Activated T-helper 1 cell treated with Interleukin-2 at 50 U/mL for 16 hours (primary cell): ENCODE results near the gene KSR1.
"Not testable (repeated sequence)": the region's sequence is repeated elsewhere in the genome, so short reads cannot be mapped to it uniquely, and the experiment has no call there.

Experiments used
- DNase-seq: peaks from one replicate; pipeline ENCODE4 v3.0.0-alpha.2; 2020; ENCODE audit warnings: low read depth

The KSR1 gene

GRCh38 chr17:27609611-27610303, 153.5 kb downstream of the KSR1 start:
- DNase-seq = no peak

DNA sequence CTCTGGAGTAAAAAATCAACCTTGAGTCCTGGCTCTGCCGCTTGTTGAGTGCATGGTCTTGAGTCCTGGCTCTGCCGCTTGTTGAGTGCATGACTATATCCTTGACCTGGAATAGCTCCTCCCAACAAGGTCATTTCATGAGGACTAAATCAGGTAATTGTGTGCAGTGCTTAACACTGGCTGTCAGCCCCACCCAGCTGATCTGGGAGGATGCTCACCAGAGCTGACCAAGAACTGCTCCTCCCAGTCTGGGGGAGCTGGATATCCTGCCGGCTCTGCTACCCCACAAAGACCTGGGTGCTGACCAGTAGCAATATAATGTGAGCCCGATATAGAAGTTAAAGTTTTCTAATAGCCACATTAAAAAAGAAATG, 154.0 kb downstream of the KSR1 start:
- DNase-seq = no peak

- no peak for DNase-seq
Observed at GRCh38 chr17:27612160-27612770, 156.0 kb downstream of the KSR1 start.

- no peak for DNase-seq
Observed at GRCh38 chr17:27613433-27613832, 157.2 kb downstream of the KSR1 start.

GRCh38 chr17:27615121-27615520, 158.9 kb downstream of the KSR1 start:
- DNase-seq = no peak

DNA sequence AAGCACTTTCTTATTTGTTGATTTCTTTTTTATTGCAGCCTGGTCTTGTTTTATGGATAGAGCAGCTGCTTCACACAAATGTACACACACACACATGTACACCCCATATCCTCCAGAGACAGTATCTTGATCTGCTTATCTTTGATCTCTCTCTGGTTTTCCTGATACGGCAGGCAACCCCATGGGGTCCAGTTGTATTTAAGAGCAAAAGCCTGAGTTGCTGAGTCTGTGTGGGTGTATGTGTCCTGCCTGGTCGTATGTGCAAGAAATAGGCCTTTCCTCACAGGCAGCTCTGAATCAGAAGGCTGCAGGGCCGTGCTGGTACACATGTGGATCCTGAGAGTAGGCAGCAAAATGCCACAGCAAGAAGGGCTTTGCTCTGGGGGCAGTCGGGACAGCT, 160.2 kb downstream of the KSR1 start:
- no peak for DNase-seq

DNA sequence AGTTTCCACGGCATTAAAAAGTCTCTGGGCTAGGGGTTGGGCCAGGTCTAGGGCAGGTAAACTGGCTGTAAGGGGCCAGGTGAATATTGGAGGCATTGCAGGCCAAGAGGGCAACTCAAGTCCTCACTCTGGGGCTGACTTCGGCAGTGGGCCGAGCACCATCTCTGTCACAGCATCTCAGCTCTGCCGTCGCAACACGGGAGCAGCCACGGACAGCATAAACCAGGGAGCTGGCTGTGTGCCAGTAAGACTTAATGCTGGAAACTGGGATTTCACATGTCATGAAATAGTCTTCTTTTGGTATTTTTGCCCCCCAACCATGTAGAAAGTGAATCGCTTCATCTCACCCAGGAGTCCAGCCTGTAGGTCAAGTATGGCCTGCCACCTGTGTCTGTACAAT, 162.2 kb downstream of the KSR1 start:
- DNase-seq = no peak

GRCh38 chr17:27620721-27621120, 164.5 kb downstream of the KSR1 start:
- DNase-seq = no peak

- DNase-seq = no peak
Observed at GRCh38 chr17:27621536-27621935, 165.3 kb downstream of the KSR1 start.

- DNase-seq = no peak
Observed at GRCh38 chr17:27621942-27622559, 165.8 kb downstream of the KSR1 start.

DNA sequence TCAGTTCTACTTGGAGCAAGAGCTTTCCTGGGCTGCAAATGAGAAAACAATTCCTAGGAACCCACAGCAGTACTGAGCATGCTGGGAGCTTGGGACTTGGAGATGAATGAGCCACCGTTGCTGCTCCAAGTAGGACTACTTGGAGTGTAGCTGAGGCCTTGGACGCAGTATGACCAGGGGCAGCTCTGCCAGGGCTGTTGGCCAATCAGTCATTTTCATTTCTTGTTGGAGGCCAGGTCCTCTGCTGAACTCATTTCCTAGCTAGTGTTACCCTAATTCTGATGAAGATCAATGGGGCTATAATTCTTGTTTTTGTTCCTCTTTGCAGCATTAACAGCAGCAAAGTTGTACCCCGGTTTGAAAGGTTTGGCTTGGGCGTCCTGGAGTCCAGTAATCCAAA, 166.7 kb downstream of the KSR1 start:
- DNase-seq = no peak

- no peak for DNase-seq
Observed at GRCh38 chr17:27623614-27624013, 167.4 kb downstream of the KSR1 start.

GRCh38 chr17:27624539-27624938, 168.3 kb downstream of the KSR1 start:
- DNase-seq = no peak

- DNase-seq = no peak
Observed at GRCh38 chr17:27625856-27626255, 169.6 kb downstream of the KSR1 start.

DNA sequence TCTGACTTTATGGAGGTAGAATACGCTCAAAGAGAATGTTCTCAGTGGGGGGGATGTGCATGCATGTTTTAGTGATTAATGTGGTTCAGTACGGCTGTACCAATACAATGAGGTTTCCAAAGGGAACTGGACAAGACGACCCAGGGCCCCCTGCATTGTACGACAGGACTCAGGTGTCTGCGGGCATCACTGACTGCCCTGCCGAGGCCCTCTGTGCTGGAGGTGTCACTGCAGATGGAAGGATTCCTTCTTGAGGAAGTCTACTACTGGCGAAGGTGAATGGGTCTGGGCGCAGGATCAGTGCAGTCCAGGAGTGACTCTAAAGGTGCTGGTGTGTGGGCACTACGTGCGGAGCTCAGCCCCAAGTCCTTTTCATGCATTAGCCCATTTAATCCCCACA, 171.3 kb downstream of the KSR1 start:
- DNase-seq = no peak

GRCh38 chr17:27628376-27628775, 172.1 kb downstream of the KSR1 start:
- no peak for DNase-seq

- DNase-seq = not testable (repeated sequence)
Observed at GRCh38 chr17:27629260-27629659, 173.0 kb downstream of the KSR1 start.

DNA sequence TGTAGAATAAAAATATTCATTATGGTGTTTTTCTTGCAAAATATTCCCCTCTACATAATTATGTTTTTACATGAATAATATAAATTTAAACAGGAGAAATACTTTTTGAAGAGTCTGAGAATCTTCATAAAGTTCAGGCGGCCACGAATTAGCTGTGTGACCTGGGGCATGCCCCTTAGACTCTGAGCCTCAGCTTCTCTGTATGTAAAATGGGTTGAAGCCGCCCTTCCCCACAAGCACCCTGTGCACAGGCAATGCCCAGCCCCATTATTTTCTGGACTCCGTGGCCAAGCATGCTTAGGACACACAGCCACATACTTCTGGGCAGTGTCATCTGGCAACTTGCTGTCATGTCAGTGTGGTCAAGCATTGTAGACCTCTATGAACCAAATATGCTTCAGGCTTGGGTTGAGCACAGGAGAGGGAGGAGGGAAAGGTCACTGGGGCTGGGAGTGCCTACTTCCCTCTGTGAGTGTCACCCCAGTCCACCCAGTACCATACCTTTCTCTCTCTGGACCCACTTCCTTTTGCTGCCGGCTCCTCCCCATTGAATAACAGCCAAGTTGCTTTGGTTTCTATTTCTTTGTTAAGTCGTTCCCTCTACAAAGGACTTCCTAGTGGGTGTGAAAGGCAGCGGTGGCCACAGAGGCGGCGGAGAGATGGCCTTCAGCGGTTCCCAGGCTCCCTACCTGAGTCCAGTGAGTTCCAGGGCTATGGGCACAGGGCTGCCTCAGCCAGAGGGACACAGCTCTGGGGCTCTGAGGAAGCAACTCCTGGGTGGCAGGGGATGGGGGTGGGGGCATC, 174.6 kb downstream of the KSR1 start, which contains the start of gene LGALS9:
LGALS9 (plus strand) TSS at position 582 of the 804 bp plus-strand sequence; CDS start at position 660, 78 bp downstream.
- no peak for DNase-seq

DNA sequence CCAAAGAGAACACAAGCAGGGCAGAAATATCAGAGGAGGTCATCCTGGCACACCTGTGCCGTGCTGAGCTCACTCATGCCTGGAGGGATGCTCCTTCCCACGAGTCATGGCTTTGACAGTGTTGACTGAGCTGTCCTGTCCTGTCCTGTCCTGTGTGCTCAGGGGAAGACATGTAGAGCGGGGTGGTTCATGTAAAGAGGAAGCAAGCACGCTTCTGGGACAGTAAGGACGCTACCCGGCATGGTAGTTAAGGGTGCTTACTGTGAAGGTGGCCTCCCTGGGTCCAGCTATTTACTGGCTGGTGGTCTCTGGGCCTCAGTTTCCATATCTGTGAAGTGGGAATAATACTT, 175.1 kb downstream of the KSR1 start:
- DNase-seq = no peak

DNA sequence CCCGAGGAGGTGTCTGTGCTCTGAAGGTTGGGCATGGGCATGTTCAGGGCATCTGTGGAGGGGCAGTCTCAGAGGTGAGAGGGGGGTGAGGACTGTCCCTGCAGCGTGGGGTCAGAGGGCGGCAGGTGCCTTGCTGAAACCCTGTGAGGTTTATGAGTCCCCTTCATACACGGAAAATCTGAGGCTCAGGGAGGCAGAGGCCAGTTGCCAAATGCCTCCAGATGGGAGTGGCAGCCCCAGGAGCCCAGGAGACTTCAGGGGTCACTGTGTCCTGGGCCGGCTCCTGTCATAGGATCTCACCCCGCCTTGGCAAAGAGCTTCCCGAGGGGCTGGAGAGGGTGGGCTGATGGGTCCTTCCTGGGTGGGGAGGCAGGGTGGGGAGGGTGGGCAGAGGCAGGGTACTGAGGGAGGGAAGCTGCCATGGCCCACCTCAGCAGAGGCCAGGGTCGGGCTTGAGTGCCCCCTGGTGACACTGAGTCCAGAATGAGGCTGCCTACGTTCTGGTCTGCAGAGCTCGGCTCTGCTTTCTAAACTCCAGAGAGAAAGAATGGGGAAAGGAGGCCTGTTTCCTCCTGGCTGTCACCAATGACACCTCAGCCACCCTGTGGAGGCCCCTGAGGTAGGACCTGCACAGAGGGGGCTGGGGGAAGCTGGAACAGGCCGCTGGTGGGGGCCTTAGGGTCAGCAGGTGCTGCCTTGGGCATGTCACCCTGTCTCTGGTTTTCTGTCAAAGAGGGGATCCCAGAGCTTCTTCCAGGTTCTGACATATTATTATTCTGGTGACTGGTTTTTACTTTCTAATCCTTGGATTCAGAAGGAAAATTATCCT, 175.9 kb downstream of the KSR1 start:
- no peak for DNase-seq

DNA sequence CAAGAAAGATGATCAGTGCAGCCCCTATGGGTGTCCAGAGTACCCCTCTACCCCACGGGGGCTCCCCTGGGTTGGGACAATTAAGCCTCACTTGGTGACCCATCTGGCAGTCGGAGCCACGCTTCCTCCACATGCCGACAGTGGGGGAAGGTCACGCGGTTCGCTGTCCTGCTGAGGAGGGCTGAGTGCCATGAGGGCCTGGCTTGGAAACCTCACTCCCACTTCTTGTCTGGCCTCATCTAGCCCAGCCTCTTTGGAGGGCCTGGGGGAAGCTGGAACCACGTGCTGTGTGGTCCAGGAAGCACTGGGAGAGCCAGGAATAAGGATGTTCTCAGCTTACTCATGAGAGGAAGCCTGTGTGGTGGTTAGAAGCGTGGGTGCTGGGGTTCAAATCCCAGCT, 176.5 kb downstream of the KSR1 start:
- DNase-seq = not testable (repeated sequence)
